COLO668 (cell line): Measurements from ENCODE around the gene PRKAB1.

ENCODE experiments used
- DNase-seq: peaks from one replicate; lab custom pipeline; 2025; ENCODE audit not compliant: unreplicated experiment; lab: John Stamatoyannopoulos, UW

PRKAB1 gene

GRCh38 chr12:119710374-119710964, 42.5 kb downstream of the PRKAB1 start:
- DNase-seq: peak; percentile 21

- peak; percentile 14 for DNase-seq
These were observed 43.1 kb downstream of the PRKAB1 start for GRCh38 chr12:119710965-119711551.

GRCh38 chr12:119711693-119712092, 43.8 kb downstream of the PRKAB1 start:
- no peak for DNase-seq

- DNase-seq: no peak
These were observed 44.8 kb downstream of the PRKAB1 start for GRCh38 chr12:119712721-119713120.

- DNase-seq: peak; percentile 15
These were observed 45.7 kb downstream of the PRKAB1 start for GRCh38 chr12:119713551-119714031.

DNA sequence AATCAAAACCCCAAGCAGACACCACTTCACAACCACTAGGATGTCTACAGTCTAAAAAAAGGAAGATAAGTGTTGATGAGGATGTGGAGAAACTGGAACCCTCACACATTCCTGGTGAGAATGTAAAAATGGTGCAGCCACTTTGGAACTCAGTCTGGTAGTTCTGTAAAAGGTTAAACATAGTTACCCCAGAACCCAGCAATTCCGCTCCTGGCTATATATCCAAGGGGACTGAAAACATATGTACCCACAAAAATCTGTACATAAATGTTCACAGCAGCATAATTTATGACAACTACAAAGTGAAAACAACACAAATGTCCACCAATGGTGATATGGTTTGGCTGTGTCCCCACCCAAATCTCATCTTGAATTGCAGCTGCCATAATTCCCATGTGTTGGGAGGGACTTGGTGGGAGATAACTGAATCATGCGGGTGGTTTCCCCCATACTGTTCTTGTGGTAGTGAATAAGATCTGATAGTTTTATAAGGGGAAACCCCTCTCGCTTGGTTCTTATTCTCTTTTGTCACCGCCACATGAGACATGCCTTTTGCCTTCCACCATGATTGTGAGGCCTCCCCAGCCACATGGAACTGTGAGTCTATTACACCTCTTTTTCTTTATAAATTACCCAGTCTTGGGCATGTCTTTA, 46.8 kb downstream of the PRKAB1 start:
- DNase-seq: no peak

GRCh38 chr12:119715268-119715620, 47.3 kb downstream of the PRKAB1 start:
- no peak for DNase-seq

DNA sequence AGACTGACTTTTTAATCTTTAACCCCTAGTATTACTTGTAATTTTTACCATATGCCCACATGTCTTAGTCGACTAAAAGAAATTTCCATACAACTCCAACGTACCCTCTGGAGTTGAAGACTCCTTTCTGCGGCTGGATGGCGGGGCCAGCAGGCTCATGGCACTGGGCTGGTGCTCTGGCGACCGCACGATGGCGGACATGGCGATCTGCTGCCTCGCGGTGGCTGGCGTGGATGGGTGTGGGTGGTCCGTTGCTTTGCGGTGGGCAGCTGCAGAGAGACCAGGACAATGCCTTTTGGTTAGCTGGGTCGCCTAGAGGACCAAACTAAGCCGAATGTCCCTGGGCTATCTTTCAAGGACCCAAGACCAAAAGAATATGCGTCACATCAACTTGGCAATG, 50.2 kb downstream of the PRKAB1 start:
- no peak for DNase-seq

- no peak for DNase-seq
These were observed 52.4 kb downstream of the PRKAB1 start for GRCh38 chr12:119720349-119720748.

GRCh38 chr12:119721306-119721705, 53.4 kb downstream of the PRKAB1 start:
- DNase-seq: no peak

- no peak for DNase-seq
These were observed 57.6 kb downstream of the PRKAB1 start for GRCh38 chr12:119725523-119725922.

DNA sequence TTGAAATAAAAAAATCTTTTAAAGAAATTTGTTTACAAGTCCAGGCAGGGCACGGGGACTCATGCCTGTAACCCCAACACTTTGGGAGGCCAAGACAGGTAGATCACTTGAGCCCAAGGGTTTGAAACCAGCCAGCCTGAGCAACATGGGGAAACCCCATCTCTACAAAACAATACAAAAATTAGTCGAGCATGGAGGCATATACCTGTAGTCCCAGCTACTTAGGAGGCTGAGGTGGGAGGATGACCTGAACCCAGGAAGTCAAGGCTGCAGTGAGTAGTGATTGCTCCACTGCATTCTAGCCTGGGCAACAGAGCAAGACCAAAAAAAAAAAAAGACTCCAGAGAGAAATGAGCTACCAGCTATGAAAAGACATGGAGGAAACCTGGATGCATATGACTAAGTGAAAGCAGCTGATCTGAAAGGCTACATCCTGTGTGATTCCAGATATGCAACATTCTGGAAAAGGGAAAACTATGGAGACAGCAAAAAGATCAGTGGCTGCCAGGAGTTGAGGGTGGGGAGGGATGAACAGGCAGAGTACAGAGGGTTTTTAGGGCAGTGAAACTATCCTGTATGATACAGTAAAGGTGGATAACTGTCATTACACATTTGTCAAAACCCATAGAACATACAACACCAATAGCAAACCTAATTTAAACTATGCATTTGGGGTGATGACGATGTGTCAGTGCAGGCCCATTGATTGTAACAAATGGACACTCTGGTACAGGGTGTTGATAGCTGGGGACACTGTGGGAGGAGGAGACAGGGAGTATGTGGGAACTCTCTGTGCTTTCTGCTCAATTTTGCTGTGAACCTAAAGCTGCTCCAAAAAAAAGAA, 59.9 kb downstream of the PRKAB1 start:
- no peak for DNase-seq

- DNase-seq: no peak
These were observed 60.5 kb downstream of the PRKAB1 start for GRCh38 chr12:119728444-119728745.

GRCh38 chr12:119729871-119730270, 61.9 kb downstream of the PRKAB1 start:
- no peak for DNase-seq

- no peak for DNase-seq
These were observed 62.4 kb downstream of the PRKAB1 start for GRCh38 chr12:119730381-119730780.
